Thoracic aorta (tissue), 2 donors: ENCODE measurements around the gene CDK6. TPM values are rescaled to one million over a fixed set of nuclear protein-coding genes. Genes with fewer than 3 reads are reported as not detected.

Experiments used
- ATAC-seq: fragments of 150-250 bp; one replicate; pipeline ENCODE4 v1.8.0; 2017; ENCODE audit warnings: low read depth; ENCODE audit not compliant: insufficient number of reproducible peaks, low FRiP score
- DNase-seq: peaks from one replicate; pipeline ENCODE4 v3.0.0-alpha.2; 2020; ENCODE audit warnings: low spot score
- H3K27ac ChIP-seq, 2 donors: fragments of 200-600 bp; sonication (generic); 1 replicate in 1 of 2; 2 replicates in 1 of 2; pipeline ENCODE4 v1.5.1; 2016; ENCODE audit warnings: mild to moderate bottlenecking in 2 of 2, moderate library complexity in 2 of 2
- H3K27me3 ChIP-seq: fragments of 200-600 bp; sonication (generic); replicated peaks from 2 replicates; pipeline ENCODE4 v1.6.0; 2016; ENCODE audit warnings: mild to moderate bottlenecking; ENCODE audit not compliant: insufficient read depth
- H3K36me3 ChIP-seq: fragments of 200-600 bp; sonication (generic); one replicate; pipeline ENCODE4 v1.5.1; 2016
- H3K4me1 ChIP-seq, 2 donors: fragments of 200-600 bp; sonication (generic); 1 replicate in 1 of 2; 2 replicates in 1 of 2; pipeline versions ENCODE4 v1.5.1 to v1.6.0; 2016; ENCODE audit warnings: low read depth in 2 of 2, mild to moderate bottlenecking in 1 of 2; ENCODE audit not compliant: control insufficient read depth in 1 of 2
- H3K4me3 ChIP-seq: fragments of 200-600 bp; sonication (generic); 2 replicates; pipeline ENCODE4 v1.5.1; 2016; ENCODE audit warnings: mild to moderate bottlenecking
- H3K9me3 ChIP-seq: fragments of 200-600 bp; sonication (generic); 2 replicates; pipeline ENCODE4 v1.5.1; 2016
- CTCF ChIP-seq: fragments of 200-600 bp; sonication (generic); IDR thresholded peaks from one replicate; pipeline ENCODE4 v1.5.1; 2019; ENCODE audit warnings: antibody characterized with exemption
- total RNA-seq, 2 donors: library from RNA; depleted of rRNA; stranded (reverse); fragments of >200 nt; gene quantifications; one replicate each; pipeline versions ENCODE4 v1.1.0 to v1.2.3, GENCODE V29; 2016

CDK6 gene
- total RNA-seq, 2 donors from 2014 or later = 25.5 to 31.8 TPM

GRCh38 chr7:92809760-92810573 is 26.4 kb downstream of the CDK6 start:
- Histone ChIP-seq H3K9me3 (no peaks in the 10 kb centered on the region), H3K27me3 (no peaks in the 10 kb centered on the region), H3K27ac (peak overlapping the region in 1 of 2 donors; percentile 44), H3K4me1 (peaks cover 15 to 18% of the 10 kb centered on the region in 2 donors), H3K36me3 (no peaks in the 10 kb centered on the region), H3K4me3 (peak overlapping the region; percentile 26)
- no peak for TF ChIP-seq CTCF
- ATAC-seq (peak; percentile 91), DNase-seq (peak; percentile 12)

- no peak for TF ChIP-seq CTCF
- Histone ChIP-seq H3K27me3 (no peaks in the 10 kb centered on the region), H3K4me3 (peak overlapping the region; percentile 26), H3K27ac (peak overlapping the region in 1 of 2 donors; percentile 44), H3K4me1 (peaks cover 15 to 18% of the 10 kb centered on the region in 2 donors), H3K36me3 (no peaks in the 10 kb centered on the region), H3K9me3 (no peaks in the 10 kb centered on the region)
- DNase-seq (no peak), ATAC-seq (no peak)
Measured at GRCh38 chr7:92809397-92809759, 27.0 kb downstream of the CDK6 start.

- ATAC-seq (no peak), DNase-seq (no peak)
- TF ChIP-seq CTCF = no peak
- Histone ChIP-seq H3K4me1 (peaks cover 15 to 17% of the 10 kb centered on the region in 2 donors), H3K9me3 (no peaks in the 10 kb centered on the region), H3K27me3 (no peaks in the 10 kb centered on the region), H3K4me3 (no peak overlapping the region), H3K27ac (no peak overlapping the region), H3K36me3 (no peaks in the 10 kb centered on the region)
Measured at GRCh38 chr7:92808635-92809034, 27.7 kb downstream of the CDK6 start.

- TF ChIP-seq CTCF = no peak
- Histone ChIP-seq H3K27ac (no peak overlapping the region), H3K27me3 (no peaks in the 10 kb centered on the region), H3K9me3 (no peaks in the 10 kb centered on the region), H3K36me3 (no peaks in the 10 kb centered on the region), H3K4me1 (peaks cover 14 to 15% of the 10 kb centered on the region in 2 donors), H3K4me3 (no peak overlapping the region)
- DNase-seq (no peak), ATAC-seq (no peak)
Measured at GRCh38 chr7:92808006-92808405, 28.4 kb downstream of the CDK6 start.

GRCh38 chr7:92806496-92806895 is 29.9 kb downstream of the CDK6 start:
- H3K27ac ChIP-seq = no peak overlapping the region
- no peak for TF ChIP-seq CTCF
- no peak for DNase-seq
- H3K36me3 ChIP-seq = no peaks in the 10 kb centered on the region
- H3K4me3 ChIP-seq = no peak overlapping the region
- H3K4me1 ChIP-seq = peaks cover 14 to 15% of the 10 kb centered on the region in 2 donors
- no peaks in the 10 kb centered on the region for H3K9me3 ChIP-seq
- no peak for ATAC-seq
- H3K27me3 ChIP-seq = no peaks in the 10 kb centered on the region
